Naive thymus-derived CD4-positive, alpha-beta T cell (primary cell): ENCODE data around the gene CLUH. TPM values are rescaled to one million over a fixed set of nuclear protein-coding genes. Genes with fewer than 3 reads are reported as not detected.

Experiments
- ATAC-seq: fragments of 150-1000 bp; cut with Tn5 transposase; 2 replicates; pipeline ENCODE4 v1.10.0; 2021; ENCODE audit warnings: mild to moderate bottlenecking, moderate library complexity
- CTCF ChIA-PET: fragments of 350-600 bp; sonication (Branson Sonifier 250); formaldehyde crosslinking; loops from one replicate; lab custom pipeline; 2021; ENCODE audit warnings: antibody characterized with exemption; lab: Charles Lee
- POLR2A ChIA-PET: fragments of 350-600 bp; sonication (Branson Sonifier 250); formaldehyde crosslinking; loops from one replicate; lab custom pipeline; 2021; ENCODE audit warnings: antibody characterized with exemption, inconsistent platforms; lab: Charles Lee
- DNase-seq, 9 donors: peaks; one replicate each; pipeline versions ENCODE4 v3.0.0 to v3.0.0-alpha.2; 2020 to 2022; ENCODE audit warnings: mixed read lengths in 1 of 9
- H3K27ac ChIP-seq: one replicate; pipeline ENCODE4 v1.7.0; 2013; ENCODE audit warnings: mild to moderate bottlenecking, low read depth, low read length, moderate library complexity
- H3K27me3 ChIP-seq, 2 donors: one replicate each; pipeline ENCODE4 v1.7.0; 2013; ENCODE audit warnings: low read length in 2 of 2, mild to moderate bottlenecking in 2 of 2, moderate library complexity in 2 of 2; ENCODE audit not compliant: control insufficient read depth in 2 of 2, insufficient read depth in 2 of 2
- H3K36me3 ChIP-seq, 3 experiments: 1 replicate in 2 of 3; 2 replicates in 1 of 3; pipeline ENCODE4 v1.7.0; 2013; ENCODE audit warnings: low read length in 3 of 3, mild to moderate bottlenecking in 3 of 3, moderate library complexity in 1 of 3; ENCODE audit not compliant: insufficient read depth in 3 of 3, control insufficient read depth in 2 of 3
- H3K4me1 ChIP-seq, 2 donors: one replicate each; pipeline ENCODE4 v1.7.0; 2013; ENCODE audit warnings: low read length in 2 of 2, mild to moderate bottlenecking in 2 of 2, moderate library complexity in 1 of 2; ENCODE audit not compliant: control insufficient read depth in 2 of 2, insufficient read depth in 2 of 2
- H3K4me3 ChIP-seq: 2 replicates; pipeline ENCODE4 v1.7.0; 2013; ENCODE audit warnings: mild to moderate bottlenecking, low read length
- H3K9me3 ChIP-seq, 3 experiments: 1 replicate in 2 of 3; 2 replicates in 1 of 3; pipeline ENCODE4 v1.7.0; 2013; ENCODE audit warnings: low read length in 3 of 3; ENCODE audit not compliant: control insufficient read depth in 2 of 3
- H3K27ac Mint-ChIP-seq, 9 donors: one replicate each; pipeline ENCODE4 v1.8.0; 2020 to 2022; ENCODE audit warnings: mixed read lengths in 9 of 9, mild to moderate bottlenecking in 8 of 9, moderate library complexity in 5 of 9, inconsistent platforms in 2 of 9
- H3K27me3 Mint-ChIP-seq, 5 donors: one replicate each; pipeline ENCODE4 v1.8.0; 2021 to 2022; ENCODE audit warnings: mixed read lengths in 5 of 5, mild to moderate bottlenecking in 1 of 5
- H3K36me3 Mint-ChIP-seq, 5 donors: one replicate each; pipeline ENCODE4 v1.8.0; 2020 to 2022; ENCODE audit warnings: mixed read lengths in 5 of 5, mild to moderate bottlenecking in 3 of 5, inconsistent platforms in 1 of 5
- H3K4me1 Mint-ChIP-seq, 7 donors: one replicate each; pipeline ENCODE4 v1.8.0; 2020 to 2022; ENCODE audit warnings: mixed read lengths in 7 of 7, mild to moderate bottlenecking in 3 of 7, inconsistent platforms in 1 of 7
- H3K4me3 Mint-ChIP-seq, 10 donors: one replicate each; pipeline ENCODE4 v1.8.0; 2020 to 2022; ENCODE audit warnings: mild to moderate bottlenecking in 10 of 10, mixed read lengths in 10 of 10, moderate library complexity in 6 of 10, inconsistent platforms in 2 of 10
- H3K9me3 Mint-ChIP-seq, 11 donors: one replicate each; pipeline ENCODE4 v1.8.0; 2020 to 2022; ENCODE audit warnings: mixed read lengths in 11 of 11, mild to moderate bottlenecking in 4 of 11, inconsistent platforms in 1 of 11, moderate library complexity in 1 of 11
- intact Hi-C, 2 donors: fragments of 100-400 bp; cut with micrococcal nuclease; formaldehyde crosslinking; loops; one replicate each; pipeline ENCODE4 v1.15.1; 2023
- polyA plus RNA-seq, 2 donors: library from polyadenylated mRNA; unstranded; fragments of 300-500 nt; fragmentation: Illumina TruSeq; gene quantifications; one replicate each; pipeline ENCODE4 v1.2.3, GENCODE V29; 2021
- total RNA-seq, 6 experiments: library from RNA in 5 of 6; stranded (reverse) in 5 of 6; gene quantifications; 1 replicate in 5 of 6; 2 replicates in 1 of 6; pipeline ENCODE4 v1.2.3 and lab custom pipeline; 2021 to 2026

CLUH gene
- total and polyA plus RNA-seq, 7 experiments from 2014 or later, result 4.9 to 71.1 (median 45.8) TPM

- H3K9me3 Mint-ChIP-seq, result peaks cover 0 to 2% (median 0%) of the 10 kb centered on the region in 11 donors
- H3K27ac ChIP-seq, result no peak overlapping the region
- H3K36me3 ChIP-seq, result no peaks in the 10 kb centered on the region
- H3K9me3 ChIP-seq, result no peaks in the 10 kb centered on the region
- no peak overlapping the region for H3K4me3 Mint-ChIP-seq
- H3K36me3 Mint-ChIP-seq, result no peaks in the 10 kb centered on the region
- intact Hi-C loops, result no loop called here
- POLR2A ChIA-PET, result no interaction called here
- peaks cover 0 to 3% of the 10 kb centered on the region in 2 donors for H3K4me1 ChIP-seq
- CTCF ChIA-PET, result no interaction called here
- no peaks in the 10 kb centered on the region for H3K27me3 ChIP-seq
- ATAC-seq (no peak), DNase-seq (no peak)
- H3K27ac Mint-ChIP-seq, result no peak overlapping the region
- H3K4me3 ChIP-seq, result no peak overlapping the region
- peaks cover 0 to 26% (median 6%) of the 10 kb centered on the region in 5 donors for H3K27me3 Mint-ChIP-seq
- peaks cover 0 to 9% (median 7%) of the 10 kb centered on the region in 7 donors for H3K4me1 Mint-ChIP-seq
Observed at GRCh38 chr17:2721603-2722002, 10.0 kb upstream of the CLUH start.

GRCh38 chr17:2719861-2720260 is 8.3 kb upstream of the CLUH start:
- Histone ChIP-seq H3K9me3 (no peaks in the 10 kb centered on the region), H3K36me3 (no peaks in the 10 kb centered on the region), H3K27ac (no peak overlapping the region), H3K27me3 (no peaks in the 10 kb centered on the region), H3K4me3 (no peak overlapping the region), H3K4me1 (peaks cover 0 to 2% of the 10 kb centered on the region in 2 donors)
- Mint-ChIP-seq H3K36me3 (no peaks in the 10 kb centered on the region), H3K27ac (no peak overlapping the region), H3K4me3 (no peak overlapping the region), H3K9me3 (no peaks in the 10 kb centered on the region), H3K27me3 (peaks cover 0 to 18% (median 0%) of the 10 kb centered on the region in 5 donors), H3K4me1 (peaks cover 0 to 9% (median 0%) of the 10 kb centered on the region in 7 donors)
- ChIA-PET POLR2A (no interaction called here), CTCF (no interaction called here)
- intact Hi-C loops, result no loop called here
- DNase-seq, result no peak
- ATAC-seq, result no peak

GRCh38 chr17:2718150-2718938 is 6.8 kb upstream of the CLUH start:
- Mint-ChIP-seq H3K4me1 (peaks cover 0 to 13% (median 3%) of the 10 kb centered on the region in 7 donors), H3K4me3 (no peak overlapping the region), H3K27ac (no peak overlapping the region), H3K36me3 (no peaks in the 10 kb centered on the region), H3K27me3 (peaks cover 0 to 14% (median 0%) of the 10 kb centered on the region in 5 donors), H3K9me3 (no peaks in the 10 kb centered on the region)
- DNase-seq (no peak), ATAC-seq (no peak)
- H3K9me3 ChIP-seq, result no peaks in the 10 kb centered on the region
- no peak overlapping the region for H3K27ac ChIP-seq
- no peak overlapping the region for H3K4me3 ChIP-seq
- H3K27me3 ChIP-seq, result no peaks in the 10 kb centered on the region
- POLR2A ChIA-PET, result interaction anchor here (0.6 kb wide), 1 partner anchor 1099 kb away, joined by 3 read pairs; no protein-coding TSS in a partner anchor
- CTCF ChIA-PET, result no interaction called here
- intact Hi-C loops, result no loop called here
- no peaks in the 10 kb centered on the region for H3K4me1 ChIP-seq
- H3K36me3 ChIP-seq, result no peaks in the 10 kb centered on the region

- no peaks in the 10 kb centered on the region for H3K36me3 ChIP-seq
- Mint-ChIP-seq H3K4me1 (peaks cover 8 to 18% (median 10%) of the 10 kb centered on the region in 7 donors), H3K9me3 (no peaks in the 10 kb centered on the region), H3K36me3 (no peaks in the 10 kb centered on the region), H3K27me3 (peaks cover 0 to under 1% (median 0%) of the 10 kb centered on the region in 5 donors), H3K27ac (no peak overlapping the region), H3K4me3 (no peak overlapping the region)
- POLR2A ChIA-PET, result no interaction called here
- DNase-seq (no peak), ATAC-seq (no peak)
- no peaks in the 10 kb centered on the region for H3K9me3 ChIP-seq
- peaks cover 3 to 7% of the 10 kb centered on the region in 2 donors for H3K4me1 ChIP-seq
- CTCF ChIA-PET, result interaction anchor here (0.6 kb wide), 1 partner anchor 121 kb away, joined by 3 read pairs; no protein-coding TSS in a partner anchor
- no peak overlapping the region for H3K4me3 ChIP-seq
- no peak overlapping the region for H3K27ac ChIP-seq
- no peaks in the 10 kb centered on the region for H3K27me3 ChIP-seq
- intact Hi-C loops, result no loop called here
Observed at GRCh38 chr17:2716649-2717048, 5.1 kb upstream of the CLUH start.

GRCh38 chr17:2713881-2714280 is 2.3 kb upstream of the CLUH start:
- Mint-ChIP-seq H3K27ac (peak overlapping the region in 1 of 9 donors; percentile 71), H3K4me3 (peak overlapping the region in 4 of 10 donors; percentile 5 to 45 (median 22)), H3K36me3 (no peaks in the 10 kb centered on the region), H3K27me3 (no peaks in the 10 kb centered on the region), H3K9me3 (no peaks in the 10 kb centered on the region), H3K4me1 (peaks cover 25 to 34% (median 30%) of the 10 kb centered on the region in 7 donors)
- intact Hi-C loops, result loop anchor here in 1 of 2 donors (5.0 kb wide), 2 partner anchors 73 to 312 kb away; partner anchors contain the start of gene MNT
- ATAC-seq (no peak), DNase-seq (no peak)
- Histone ChIP-seq H3K9me3 (no peaks in the 10 kb centered on the region), H3K27ac (no peak overlapping the region), H3K36me3 (no peaks in the 10 kb centered on the region), H3K4me3 (no peak overlapping the region), H3K27me3 (no peaks in the 10 kb centered on the region), H3K4me1 (peaks cover 22 to 29% of the 10 kb centered on the region in 2 donors)
- CTCF ChIA-PET, result no interaction called here
- POLR2A ChIA-PET, result no interaction called here

GRCh38 chr17:2712300-2713043 is 908 bp upstream of the CLUH start:
- no peak for ATAC-seq
- ChIA-PET CTCF (interaction anchor here (0.6 kb wide), 1 partner anchor 137 kb away, joined by 3 read pairs; no protein-coding TSS in a partner anchor), POLR2A (interaction anchor here (0.6 kb wide), 1 partner anchor 898 kb away, joined by 5 read pairs; no protein-coding TSS in a partner anchor)
- Mint-ChIP-seq H3K4me3 (peak overlapping the region; percentile 76 to 91 (median 86)), H3K27ac (peak overlapping the region in 7 of 9 donors; percentile 22 to 89 (median 66)), H3K4me1 (peaks cover 33 to 43% (median 36%) of the 10 kb centered on the region in 7 donors), H3K36me3 (no peaks in the 10 kb centered on the region), H3K9me3 (no peaks in the 10 kb centered on the region), H3K27me3 (no peaks in the 10 kb centered on the region)
- Histone ChIP-seq H3K9me3 (no peaks in the 10 kb centered on the region), H3K4me1 (peaks cover 22 to 36% of the 10 kb centered on the region in 2 donors), H3K36me3 (no peaks in the 10 kb centered on the region), H3K27ac (peak overlapping the region; percentile 70), H3K27me3 (no peaks in the 10 kb centered on the region), H3K4me3 (peak overlapping the region; percentile 97)
- DNase-seq, result no peak
- intact Hi-C loops, result loop anchor here in 1 of 2 donors (5.0 kb wide), 2 partner anchors 75 to 310 kb away; partner anchors contain the start of gene MNT
